Type B pancreatic cell (in vitro differentiated cells): ENCODE results near the gene PRDM5. TPM values are rescaled to one million over a fixed set of nuclear protein-coding genes. Genes with fewer than 3 reads are reported as not detected.

Source experiments
- DNase-seq: peaks from one replicate; pipeline ENCODE4 v3.0.0; 2021; ENCODE audit warnings: mixed read lengths; ENCODE audit not compliant: unreplicated experiment; ENCODE audit errors: extremely low spot score
- H3K27ac Mint-ChIP-seq: 2 replicates; pipeline ENCODE4 v1.8.0; 2021; ENCODE audit warnings: mild to moderate bottlenecking, mixed read lengths
- H3K27me3 Mint-ChIP-seq: 2 replicates; pipeline ENCODE4 v1.8.0; 2021; ENCODE audit warnings: mixed read lengths
- H3K36me3 Mint-ChIP-seq: 2 replicates; pipeline ENCODE4 v1.8.0; 2021; ENCODE audit warnings: mixed read lengths
- H3K4me1 Mint-ChIP-seq: one replicate; pipeline ENCODE4 v1.8.0; 2021; ENCODE audit warnings: mixed read lengths; ENCODE audit not compliant: unreplicated experiment
- H3K4me3 Mint-ChIP-seq: 2 replicates; pipeline ENCODE4 v1.8.0; 2021; ENCODE audit warnings: mild to moderate bottlenecking, mixed read lengths
- H3K9me3 Mint-ChIP-seq: 2 replicates; pipeline ENCODE4 v1.8.0; 2021; ENCODE audit warnings: mixed read lengths
- total RNA-seq: library from RNA; stranded (reverse); gene quantifications from 2 replicates; pipeline ENCODE4 v1.2.1, GENCODE V29; 2021; ENCODE audit warnings: low replicate concordance
- TF ChIP-seq, protein P1 (sequence below): fragments of 200-600 bp; sonication (generic); conservative IDR thresholded peaks from 2 replicates; pipeline ENCODE4 v1.5.0; 2021; ENCODE audit warnings: antibody characterized with exemption, mild to moderate bottlenecking

PRDM5 gene
- total RNA-seq, 1 donor from 2014 or later = 15.7 TPM

DNA sequence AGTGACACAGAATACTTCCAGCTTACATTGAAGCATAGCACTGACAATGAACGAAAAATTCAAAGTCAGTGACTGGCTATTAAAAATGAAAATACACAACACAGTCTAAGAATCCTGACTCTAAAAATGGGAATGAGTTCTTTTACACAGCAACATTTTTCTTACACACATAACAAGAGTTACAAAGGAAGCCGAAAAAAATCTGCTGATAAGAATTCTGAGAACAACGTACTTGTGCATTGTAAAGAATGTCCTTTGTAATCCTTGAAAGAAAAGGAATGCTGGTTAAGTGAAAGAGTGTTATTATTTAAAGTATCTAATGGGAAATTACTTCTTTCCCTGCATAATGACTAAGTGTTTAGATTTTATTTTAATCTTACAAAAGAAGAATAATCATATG, 199.4 kb downstream of the PRDM5 start:
- TF ChIP-seq, protein P1, sequence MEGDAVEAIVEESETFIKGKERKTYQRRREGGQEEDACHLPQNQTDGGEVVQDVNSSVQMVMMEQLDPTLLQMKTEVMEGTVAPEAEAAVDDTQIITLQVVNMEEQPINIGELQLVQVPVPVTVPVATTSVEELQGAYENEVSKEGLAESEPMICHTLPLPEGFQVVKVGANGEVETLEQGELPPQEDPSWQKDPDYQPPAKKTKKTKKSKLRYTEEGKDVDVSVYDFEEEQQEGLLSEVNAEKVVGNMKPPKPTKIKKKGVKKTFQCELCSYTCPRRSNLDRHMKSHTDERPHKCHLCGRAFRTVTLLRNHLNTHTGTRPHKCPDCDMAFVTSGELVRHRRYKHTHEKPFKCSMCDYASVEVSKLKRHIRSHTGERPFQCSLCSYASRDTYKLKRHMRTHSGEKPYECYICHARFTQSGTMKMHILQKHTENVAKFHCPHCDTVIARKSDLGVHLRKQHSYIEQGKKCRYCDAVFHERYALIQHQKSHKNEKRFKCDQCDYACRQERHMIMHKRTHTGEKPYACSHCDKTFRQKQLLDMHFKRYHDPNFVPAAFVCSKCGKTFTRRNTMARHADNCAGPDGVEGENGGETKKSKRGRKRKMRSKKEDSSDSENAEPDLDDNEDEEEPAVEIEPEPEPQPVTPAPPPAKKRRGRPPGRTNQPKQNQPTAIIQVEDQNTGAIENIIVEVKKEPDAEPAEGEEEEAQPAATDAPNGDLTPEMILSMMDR = no peak
- Mint-ChIP-seq H3K9me3 (no peaks in the 10 kb centered on the region), H3K36me3 (peaks cover 4% of the 10 kb centered on the region), H3K4me1 (peaks cover 24% of the 10 kb centered on the region), H3K27me3 (no peaks in the 10 kb centered on the region), H3K4me3 (no peak overlapping the region), H3K27ac (no peak overlapping the region)
- DNase-seq = no peak

DNA sequence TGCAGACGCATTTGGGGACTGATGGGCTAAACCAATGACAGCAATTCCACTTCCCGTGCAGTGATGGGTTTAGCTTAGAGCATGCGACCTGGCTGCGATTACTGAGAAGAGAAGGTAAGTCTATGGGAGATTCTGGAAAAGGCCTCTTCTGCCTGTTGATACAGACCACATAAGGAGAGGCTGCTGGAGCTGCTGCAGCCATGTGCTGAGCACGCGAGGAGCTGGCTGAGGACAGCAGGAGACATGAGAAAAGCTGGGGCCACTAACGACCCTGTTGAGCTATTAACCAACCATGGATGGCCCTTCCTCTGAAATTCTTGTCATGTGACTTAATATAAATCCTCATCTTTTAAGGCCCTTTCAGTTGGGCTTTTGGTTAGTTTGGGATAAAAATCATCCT, 199.9 kb downstream of the PRDM5 start:
- Mint-ChIP-seq H3K27me3 (no peaks in the 10 kb centered on the region), H3K4me1 (peaks cover 24% of the 10 kb centered on the region), H3K9me3 (no peaks in the 10 kb centered on the region), H3K4me3 (no peak overlapping the region), H3K36me3 (peaks cover 4% of the 10 kb centered on the region), H3K27ac (no peak overlapping the region)
- no peak for DNase-seq
- TF ChIP-seq, protein P1 = no peak

DNA sequence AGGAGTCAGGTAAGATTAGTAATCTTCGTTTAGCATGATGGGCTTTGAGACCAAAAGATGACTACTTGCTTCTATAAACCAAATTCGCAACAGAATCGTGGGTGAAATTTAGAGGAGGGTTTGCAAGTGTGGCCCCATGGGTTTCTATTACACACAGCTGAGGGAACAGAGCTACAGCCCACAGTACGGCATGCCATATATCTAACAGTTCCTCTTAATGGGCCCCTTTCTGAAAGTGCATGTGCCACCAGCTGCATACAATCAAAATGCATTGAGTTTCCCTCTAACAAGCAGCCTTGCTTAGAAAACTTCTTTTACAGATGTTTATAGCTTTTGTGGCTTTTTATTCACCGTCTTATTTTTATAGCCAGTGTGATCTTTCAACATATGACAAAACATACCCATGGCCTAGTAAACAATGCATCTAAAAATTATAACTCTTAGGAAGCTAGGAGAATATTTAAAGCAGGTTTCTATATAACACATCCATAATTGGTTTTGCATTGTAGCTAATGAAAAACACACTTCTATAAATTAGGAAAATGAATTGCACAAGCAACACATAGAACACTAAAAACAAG, 202.1 kb downstream of the PRDM5 start:
- Mint-ChIP-seq H3K36me3 (peaks cover 4% of the 10 kb centered on the region), H3K4me3 (no peak overlapping the region), H3K4me1 (peaks cover 12% of the 10 kb centered on the region), H3K27me3 (peaks cover 3% of the 10 kb centered on the region), H3K27ac (no peak overlapping the region), H3K9me3 (no peaks in the 10 kb centered on the region)
- DNase-seq = no peak
- TF ChIP-seq, protein P1 = no peak

DNA sequence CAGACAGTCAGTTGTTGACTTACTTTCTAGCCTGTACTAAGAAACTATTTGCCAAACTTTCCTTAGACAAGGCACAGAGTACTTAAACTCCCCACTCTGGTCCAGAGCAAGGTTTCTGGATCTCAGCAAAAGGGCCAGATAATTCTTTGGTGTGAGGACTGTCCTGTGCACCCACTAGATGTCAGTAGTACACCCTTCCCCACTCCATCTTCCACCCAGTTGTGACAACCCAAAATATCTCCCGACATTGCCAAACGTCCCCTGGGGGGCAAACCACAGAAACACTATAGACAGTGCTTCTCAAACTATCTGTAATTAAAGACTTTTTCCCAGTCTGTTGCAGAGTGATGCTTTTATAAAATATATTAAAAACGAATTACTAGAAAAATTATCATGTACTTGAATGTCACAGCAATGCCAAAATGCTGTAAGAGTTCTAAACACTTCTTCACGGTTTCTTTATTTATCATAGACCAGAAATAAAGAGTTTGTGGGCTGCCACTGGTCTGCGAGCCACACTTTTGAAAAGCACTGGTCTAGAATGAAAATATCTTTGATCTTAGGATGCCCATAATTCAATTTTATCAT, 203.5 kb downstream of the PRDM5 start:
- TF ChIP-seq, protein P1 = peak; percentile 73
- no peak overlapping the region for H3K27ac Mint-ChIP-seq
- H3K27me3 Mint-ChIP-seq = peaks cover 3% of the 10 kb centered on the region
- DNase-seq = no peak
- no peaks in the 10 kb centered on the region for H3K9me3 Mint-ChIP-seq
- H3K36me3 Mint-ChIP-seq = peaks cover 1% of the 10 kb centered on the region
- H3K4me3 Mint-ChIP-seq = no peak overlapping the region
- H3K4me1 Mint-ChIP-seq = peaks cover 7% of the 10 kb centered on the region

DNA sequence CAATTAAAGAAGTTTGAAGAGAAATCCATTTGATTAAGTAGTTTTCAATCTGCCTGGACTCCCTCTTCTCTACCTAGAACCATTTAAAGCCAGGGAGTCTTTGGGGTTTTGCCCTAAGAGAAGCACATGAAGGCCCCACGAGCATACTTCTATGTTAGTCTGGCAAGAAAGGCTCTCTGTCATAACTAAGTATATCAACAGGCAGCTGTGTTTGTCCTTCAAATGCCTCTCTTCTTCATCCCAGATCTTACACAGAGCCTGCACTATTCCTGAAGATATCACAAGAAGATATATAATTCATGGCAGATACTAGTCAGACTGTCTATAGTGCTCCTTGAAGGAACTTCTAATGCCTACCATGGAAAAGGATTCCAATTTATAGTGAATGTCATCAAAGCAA, 206.2 kb downstream of the PRDM5 start:
- Mint-ChIP-seq H3K4me3 (no peak overlapping the region), H3K27ac (no peak overlapping the region), H3K4me1 (peaks cover 6% of the 10 kb centered on the region), H3K9me3 (peaks cover 4% of the 10 kb centered on the region), H3K27me3 (peaks cover 3% of the 10 kb centered on the region), H3K36me3 (peaks cover 4% of the 10 kb centered on the region)
- TF ChIP-seq, protein P1 = no peak
- no peak for DNase-seq
